Measurements from ENCODE around the gene DNASE1L3. TPM values are rescaled to one million over a fixed set of nuclear protein-coding genes. Genes with fewer than 3 reads are reported as not detected.

The DNASE1L3 gene
- total and polyA plus RNA-seq, 2 donors (not counting 3 experiments of a cell fraction or from before 2014, with no cell fraction given): 0.95 to 1.3 TPM

DNA sequence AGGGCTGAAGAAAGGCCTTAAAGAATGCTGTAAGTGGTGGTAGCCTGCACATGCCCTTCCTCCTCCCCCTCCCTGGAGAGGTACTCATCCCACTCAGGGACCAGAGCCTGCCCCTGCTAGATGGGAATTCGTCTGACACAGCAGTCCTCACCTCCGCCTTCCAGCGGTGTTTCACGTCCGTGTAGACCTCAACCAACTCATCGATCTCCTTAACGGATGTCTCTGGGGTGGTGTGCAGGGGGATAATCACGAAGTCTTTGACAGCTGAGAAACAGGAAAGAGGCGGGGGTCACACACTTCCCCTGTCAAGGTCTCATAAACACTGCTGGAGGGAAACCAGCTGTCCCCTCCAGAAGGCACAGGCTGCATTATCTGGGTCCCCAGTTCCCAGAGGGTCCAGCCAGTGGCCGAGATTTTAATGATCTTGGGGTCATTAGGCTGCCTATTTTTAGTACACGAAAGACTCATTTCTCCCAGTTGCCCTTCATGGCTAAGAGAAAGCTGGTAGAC is 9.9 kb downstream of the DNASE1L3 start:
- CTCF ChIA-PET: interaction anchor here (0.6 to 6.6 kb wide), 8 partner anchors 11 to 105 kb away, joined by 3 to 37 read pairs (median 14); partner anchors contain the start of genes HTD2 and RPP14
- Histone ChIP-seq H2AFZ (ENCODE audit: low read depth, low read length) (peak overlapping the region; percentile 31), H3K9me1 (replicated peaks; ENCODE audit: control insufficient read depth, extremely low read depth, insufficient read depth, low read length) (no peaks in the 10 kb centered on the region), H3K4me2 (ENCODE audit: insufficient read depth, low read length) (no peak overlapping the region), H4K20me1 (replicated peaks; ENCODE audit: control insufficient read depth, extremely low read depth, insufficient read depth, low read length) (no peaks in the 10 kb centered on the region), H3K36me3 (ENCODE audit: control insufficient read depth in 2 of 2, extremely low read depth in 1 of 2, insufficient read depth in 2 of 2, low read length in 2 of 2) (no peaks in the 10 kb centered on the region), H3K4me3 (replicated peaks in 1 of 3; ENCODE audit: insufficient read depth in 1 of 3, low read depth in 1 of 3, low read length in 3 of 3) (no peak overlapping the region), H3K9me3 (replicated peaks; ENCODE audit: control insufficient read depth, insufficient read depth, low read length) (no peaks in the 10 kb centered on the region), H3K27me3 (ENCODE audit: control insufficient read depth in 2 of 2, insufficient read depth in 2 of 2, low read length in 2 of 2) (no peaks in the 10 kb centered on the region), H3K27ac (ENCODE audit: insufficient read depth, low read depth, low read length) (no peak overlapping the region), H3K4me1 (ENCODE audit: control insufficient read depth, extremely low read depth, insufficient read depth, low read length) (peaks cover 21% of the 10 kb centered on the region), H3K79me2 (ENCODE audit: control insufficient read depth, insufficient read depth, low read length) (no peaks in the 10 kb centered on the region), H3K9ac (replicated peaks; ENCODE audit: extremely low read depth, insufficient read depth, low read length) (no peak overlapping the region)
- FAIRE-seq: no peak
- intact Hi-C loops (cut with micrococcal nuclease): no loop called here
- no peak for TF ChIP-seq POLR2AphosphoS5 (IDR thresholded peaks at IDR 0.05; ENCODE audit: insufficient read depth, low read depth, low read length)
- TF ChIP-seq, protein P1, sequence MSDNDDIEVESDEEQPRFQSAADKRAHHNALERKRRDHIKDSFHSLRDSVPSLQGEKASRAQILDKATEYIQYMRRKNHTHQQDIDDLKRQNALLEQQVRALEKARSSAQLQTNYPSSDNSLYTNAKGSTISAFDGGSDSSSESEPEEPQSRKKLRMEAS (IDR thresholded peaks at IDR 0.05; ENCODE audit: insufficient read depth, insufficient read length): no peak
- no peak for TF ChIP-seq GATA2 (IDR thresholded peaks at IDR 0.05; ENCODE audit: insufficient read depth, insufficient read length, low read depth, low read length)
- TF ChIP-seq EZH2 (IDR thresholded peaks at IDR 0.05; ENCODE audit: borderline replicate concordance, low read depth, low read length, severe bottlenecking): no peak
- no peak for TF ChIP-seq POLR2A (IDR thresholded peaks at IDR 0.05; ENCODE audit: low read depth, low read length)
- TF ChIP-seq JUN (IDR thresholded peaks at IDR 0.05; ENCODE audit: borderline replicate concordance, insufficient read depth, insufficient read length, low read depth): no peak
- TF ChIP-seq, protein P2, sequence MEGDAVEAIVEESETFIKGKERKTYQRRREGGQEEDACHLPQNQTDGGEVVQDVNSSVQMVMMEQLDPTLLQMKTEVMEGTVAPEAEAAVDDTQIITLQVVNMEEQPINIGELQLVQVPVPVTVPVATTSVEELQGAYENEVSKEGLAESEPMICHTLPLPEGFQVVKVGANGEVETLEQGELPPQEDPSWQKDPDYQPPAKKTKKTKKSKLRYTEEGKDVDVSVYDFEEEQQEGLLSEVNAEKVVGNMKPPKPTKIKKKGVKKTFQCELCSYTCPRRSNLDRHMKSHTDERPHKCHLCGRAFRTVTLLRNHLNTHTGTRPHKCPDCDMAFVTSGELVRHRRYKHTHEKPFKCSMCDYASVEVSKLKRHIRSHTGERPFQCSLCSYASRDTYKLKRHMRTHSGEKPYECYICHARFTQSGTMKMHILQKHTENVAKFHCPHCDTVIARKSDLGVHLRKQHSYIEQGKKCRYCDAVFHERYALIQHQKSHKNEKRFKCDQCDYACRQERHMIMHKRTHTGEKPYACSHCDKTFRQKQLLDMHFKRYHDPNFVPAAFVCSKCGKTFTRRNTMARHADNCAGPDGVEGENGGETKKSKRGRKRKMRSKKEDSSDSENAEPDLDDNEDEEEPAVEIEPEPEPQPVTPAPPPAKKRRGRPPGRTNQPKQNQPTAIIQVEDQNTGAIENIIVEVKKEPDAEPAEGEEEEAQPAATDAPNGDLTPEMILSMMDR (IDR thresholded peaks at IDR 0.05; ENCODE audit: extremely low read depth in 1 of 2, insufficient read depth in 1 of 2, low read depth in 1 of 2, low read length in 2 of 2): no peak
- no peak for TF ChIP-seq MYC (IDR thresholded peaks at IDR 0.05; ENCODE audit: low read depth, low read length)
- no peak for TF ChIP-seq FOS (IDR thresholded peaks at IDR 0.05; ENCODE audit: borderline replicate concordance, insufficient read depth, low read length)
- no TSS peak for BruUV-seq (replicated peaks)
- POLR2A ChIA-PET: no interaction called here
- DNase-seq (ENCODE audit: low read depth, low spot score): peak; percentile 51
- dilution Hi-C loops (cut with MboI; ENCODE audit: extremely low pct_ligation_motif_present, low sequenced_read_pairs): no loop called here

Measured in endothelial cell of umbilical vein (primary cell).